K562 (cell line): ENCODE measurements around the gene PRRC2A. TPM values are rescaled to one million over a fixed set of nuclear protein-coding genes. Genes with fewer than 3 reads are reported as not detected.

Experiments
- CLOCK ChIP-seq: fragments of 250-450 bp; sonication (Bioruptor Pico); IDR thresholded peaks from 2 replicates; pipeline ENCODE4 v1.4.0; 2020; ENCODE audit warnings: mild to moderate bottlenecking, moderate library complexity, borderline replicate concordance
- HEY1 ChIP-seq: fragments of 250-450 bp; sonication (Bioruptor Pico); IDR thresholded peaks from 2 replicates; pipeline ENCODE4 v1.5.0; 2020; ENCODE audit warnings: mild to moderate bottlenecking, moderate library complexity, borderline replicate concordance
- HSF4 ChIP-seq: fragments of 250-450 bp; sonication (Bioruptor Pico); IDR thresholded peaks from 2 replicates; pipeline ENCODE4 v2.1.2; 2022; ENCODE audit warnings: mild to moderate bottlenecking, moderate library complexity, borderline replicate concordance
- MAFF ChIP-seq: IDR thresholded peaks from 2 replicates; pipeline ENCODE4 v1.6.1; 2012; ENCODE audit warnings: low read length, improper control_type of control experiment
- MAFG ChIP-seq: fragments of 450-650 bp; conservative IDR thresholded peaks from 2 replicates; pipeline ENCODE4 v1.6.1; 2016; ENCODE audit warnings: missing genetic modification characterization, missing compliant biosample characterization
- MEF2A ChIP-seq: IDR thresholded peaks from 2 replicates; pipeline ENCODE4 v1.6.1; 2011; ENCODE audit warnings: low read depth, mild to moderate bottlenecking, low read length, moderate library complexity; ENCODE audit not compliant: control insufficient read depth
- MXI1 ChIP-seq: IDR thresholded peaks from 2 replicates; pipeline ENCODE4 v1.6.1; 2011; ENCODE audit warnings: low read depth, mild to moderate bottlenecking, improper control_type of control experiment, low read length
- PHF21A ChIP-seq: fragments of 450-650 bp; IDR thresholded peaks from 2 replicates; pipeline ENCODE4 v1.6.1; 2017; ENCODE audit warnings: low read depth, borderline replicate concordance
- PTBP1 ChIP-seq: fragments of 200-400 bp; formaldehyde crosslinking; IDR thresholded peaks from 2 replicates; pipeline ENCODE4 v1.6.1; 2017; ENCODE audit warnings: low read depth, low read length
- SIRT6 ChIP-seq: IDR thresholded peaks from one replicate; pipeline ENCODE4 v1.6.1; 2012; ENCODE audit warnings: low read depth, mild to moderate bottlenecking, control low read depth, inconsistent platforms, low read length, moderate library complexity
- SMAD3 ChIP-seq: fragments of 450-650 bp; formaldehyde crosslinking; conservative IDR thresholded peaks from 2 replicates; pipeline ENCODE4 v1.4.0; 2020; ENCODE audit warnings: mild to moderate bottlenecking
- SMAD4 ChIP-seq: fragments of 250-450 bp; sonication (Bioruptor Pico); conservative IDR thresholded peaks from 2 replicates; pipeline ENCODE4 v1.8.0; 2021; ENCODE audit warnings: inconsistent platforms, mild to moderate bottlenecking, moderate library complexity
- TEAD1 ChIP-seq, 2 experiments: fragments of 450-650 bp in 1 of 2; sonication (generic) in 1 of 2; formaldehyde crosslinking; IDR thresholded peaks; 2 replicates each; pipeline versions ENCODE4 v1.4.0 to v1.8.0; 2020 to 2022; ENCODE audit warnings: mild to moderate bottlenecking in 2 of 2, missing genetic modification reagents in 1 of 2
- WHSC1 ChIP-seq: IDR thresholded peaks from one replicate; pipeline ENCODE4 v1.6.1; 2012; ENCODE audit warnings: low read length, control low read depth, inconsistent platforms
- ZBTB2 ChIP-seq: fragments of 450-650 bp; IDR thresholded peaks from 2 replicates; pipeline ENCODE4 v1.6.1; 2016; ENCODE audit warnings: antibody characterized with exemption
- ZFP30 ChIP-seq: fragments of 250-450 bp; sonication (Bioruptor Pico); IDR thresholded peaks from 2 replicates; pipeline ENCODE4 v1.8.0; 2022; ENCODE audit warnings: moderate library complexity, mild to moderate bottlenecking, inconsistent platforms, borderline replicate concordance
- ZNF785 ChIP-seq: fragments of 250-450 bp; sonication (Bioruptor Pico); IDR thresholded peaks from 2 replicates; pipeline ENCODE4 v1.4.0; 2020; ENCODE audit warnings: mild to moderate bottlenecking
- polyA plus RNA-seq, 8 experiments: library from polyadenylated mRNA; depleted of rRNA in 4 of 8; stranded (reverse) in 5 of 8; unstranded in 3 of 8; fragments of >200 nt; fragmentation: Nextera tagmentation in 2 of 8; fragmentation: Illumina TruSeq in 1 of 8; extraction: Ambion mirVana in 2 of 8; extraction: Trizol in 1 of 8; gene quantifications; 2 replicates each; pipeline versions ENCODE4 v1.2.1 to v1.2.3, GENCODE V29; 2011 to 2014; ENCODE audit warnings: inconsistent platforms in 1 of 8, missing spikeins in 1 of 8
- total RNA-seq, 7 experiments: library from RNA; depleted of rRNA in 6 of 7; stranded (reverse); fragments of >200 nt in 6 of 7; fragmentation: Illumina TruSeq in 2 of 7; extraction: Trizol in 2 of 7; gene quantifications; 2 replicates each; pipeline versions ENCODE4 v1.2.1 to v1.2.3, GENCODE V29; 2011 to 2021; ENCODE audit warnings: low replicate concordance in 1 of 7
- TF ChIP-seq, protein P1 (sequence below): conservative IDR thresholded peaks from 2 replicates; pipeline ENCODE4 v1.6.1; 2011; ENCODE audit warnings: low read depth, mild to moderate bottlenecking, low read length; ENCODE audit not compliant: control insufficient read depth
- TF ChIP-seq, protein P2 (sequence below): fragments of 450-650 bp; formaldehyde crosslinking; IDR thresholded peaks from 2 replicates; pipeline ENCODE4 v1.4.0; 2022; ENCODE audit warnings: missing genetic modification characterization
- TF ChIP-seq, protein P3 (sequence below): fragments of 250-450 bp; sonication (Bioruptor Pico); IDR thresholded peaks from 2 replicates; pipeline ENCODE4 v1.5.0; 2020; ENCODE audit warnings: mild to moderate bottlenecking, borderline replicate concordance

The PRRC2A gene
- total and polyA plus RNA-seq, 9 of the 15 experiments (the other 6 are each of a cell fraction or from before 2014, with no cell fraction given): 1.0 to 332 (median 63.0) TPM

DNA sequence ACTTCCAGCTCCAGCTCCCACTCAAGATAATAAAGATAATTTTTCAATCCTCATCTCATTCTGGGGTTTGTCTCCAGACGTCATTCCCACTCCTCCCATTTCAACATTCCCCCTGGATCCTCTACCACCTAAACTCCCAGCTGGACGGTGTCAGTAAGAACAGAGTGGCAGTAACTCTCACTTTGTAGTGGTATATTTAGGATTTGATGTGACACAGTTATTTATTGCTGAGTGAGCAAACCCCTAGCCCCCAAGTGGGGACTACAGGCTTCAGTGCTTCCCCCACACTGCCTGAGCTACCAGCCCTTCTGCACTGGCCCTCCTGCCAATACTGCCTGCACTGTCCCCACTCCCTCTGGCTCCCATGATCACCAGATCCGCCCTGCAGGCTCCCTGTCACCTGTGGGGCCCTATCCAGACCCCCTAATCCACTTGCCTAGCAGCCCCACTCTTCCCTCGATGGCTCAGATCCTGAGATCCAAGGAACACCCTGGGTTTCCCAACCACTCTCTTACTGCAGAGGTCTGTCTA lies 37.7 kb downstream of the PRRC2A start (continued):
- TF ChIP-seq, protein P1, sequence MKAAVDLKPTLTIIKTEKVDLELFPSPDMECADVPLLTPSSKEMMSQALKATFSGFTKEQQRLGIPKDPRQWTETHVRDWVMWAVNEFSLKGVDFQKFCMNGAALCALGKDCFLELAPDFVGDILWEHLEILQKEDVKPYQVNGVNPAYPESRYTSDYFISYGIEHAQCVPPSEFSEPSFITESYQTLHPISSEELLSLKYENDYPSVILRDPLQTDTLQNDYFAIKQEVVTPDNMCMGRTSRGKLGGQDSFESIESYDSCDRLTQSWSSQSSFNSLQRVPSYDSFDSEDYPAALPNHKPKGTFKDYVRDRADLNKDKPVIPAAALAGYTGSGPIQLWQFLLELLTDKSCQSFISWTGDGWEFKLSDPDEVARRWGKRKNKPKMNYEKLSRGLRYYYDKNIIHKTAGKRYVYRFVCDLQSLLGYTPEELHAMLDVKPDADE: no peak
- TF ChIP-seq HSF4 (CRISPR knock-in tag) (no peak), PHF21A (no peak), HEY1 (CRISPR knock-in tag) (no peak), MAFF (peak; percentile 76), MXI1 (no peak), CLOCK (CRISPR knock-in tag) (no peak), PTBP1 (0 out of 2 replicates have a peak, but pooled peaks have one; percentile 17), ZNF785 (no peak), WHSC1 (peak; percentile 38), MAFG (peak; percentile 79), SMAD3 (CRISPR knock-in tag) (no peak), ZFP30 (CRISPR knock-in tag) (no peak), ZBTB2 (peak; percentile 12; the same call in 1 of the 2 replicates), MEF2A (no peak), SMAD4 (CRISPR knock-in tag) (no peak), SIRT6 (no peak), TEAD1 (CRISPR knock-in tag; IDR thresholded peaks at IDR 0.05) (peak in 1 of 2 experiments; percentile 36; a peak in 1 of 4 replicates)
- TF ChIP-seq, protein P2, sequence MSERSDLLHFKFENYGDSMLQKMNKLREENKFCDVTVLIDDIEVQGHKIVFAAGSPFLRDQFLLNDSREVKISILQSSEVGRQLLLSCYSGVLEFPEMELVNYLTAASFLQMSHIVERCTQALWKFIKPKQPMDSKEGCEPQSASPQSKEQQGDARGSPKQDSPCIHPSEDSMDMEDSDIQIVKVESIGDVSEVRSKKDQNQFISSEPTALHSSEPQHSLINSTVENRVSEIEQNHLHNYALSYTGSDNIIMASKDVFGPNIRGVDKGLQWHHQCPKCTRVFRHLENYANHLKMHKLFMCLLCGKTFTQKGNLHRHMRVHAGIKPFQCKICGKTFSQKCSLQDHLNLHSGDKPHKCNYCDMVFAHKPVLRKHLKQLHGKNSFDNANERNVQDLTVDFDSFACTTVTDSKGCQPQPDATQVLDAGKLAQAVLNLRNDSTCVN (CRISPR knock-in tag): no peak
- TF ChIP-seq, protein P3, sequence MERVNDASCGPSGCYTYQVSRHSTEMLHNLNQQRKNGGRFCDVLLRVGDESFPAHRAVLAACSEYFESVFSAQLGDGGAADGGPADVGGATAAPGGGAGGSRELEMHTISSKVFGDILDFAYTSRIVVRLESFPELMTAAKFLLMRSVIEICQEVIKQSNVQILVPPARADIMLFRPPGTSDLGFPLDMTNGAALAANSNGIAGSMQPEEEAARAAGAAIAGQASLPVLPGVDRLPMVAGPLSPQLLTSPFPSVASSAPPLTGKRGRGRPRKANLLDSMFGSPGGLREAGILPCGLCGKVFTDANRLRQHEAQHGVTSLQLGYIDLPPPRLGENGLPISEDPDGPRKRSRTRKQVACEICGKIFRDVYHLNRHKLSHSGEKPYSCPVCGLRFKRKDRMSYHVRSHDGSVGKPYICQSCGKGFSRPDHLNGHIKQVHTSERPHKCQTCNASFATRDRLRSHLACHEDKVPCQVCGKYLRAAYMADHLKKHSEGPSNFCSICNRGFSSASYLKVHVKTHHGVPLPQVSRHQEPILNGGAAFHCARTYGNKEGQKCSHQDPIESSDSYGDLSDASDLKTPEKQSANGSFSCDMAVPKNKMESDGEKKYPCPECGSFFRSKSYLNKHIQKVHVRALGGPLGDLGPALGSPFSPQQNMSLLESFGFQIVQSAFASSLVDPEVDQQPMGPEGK (CRISPR knock-in tag): no peak
